HCT116 (cell line): Measurements from ENCODE around the gene CDH26. TPM values are rescaled to one million over a fixed set of nuclear protein-coding genes. Genes with fewer than 3 reads are reported as not detected.

Source experiments
- ATAC-seq: fragments of 200-7000 bp; cut with Tn5 transposase; 2 replicates; pipeline ENCODE4 v1.9.1; 2020; ENCODE audit warnings: mild to moderate bottlenecking, moderate library complexity
- BruUV-seq: library from RNA; stranded (reverse); fragments of 400-500 nt; replicated peaks from 2 replicates; lab custom pipeline; 2021; lab: Mats Ljungman, UMichigan
- CTCF ChIA-PET: fragments of 300-600 bp; sonication (Branson Sonifier 250); formaldehyde crosslinking; loops from one replicate; lab custom pipeline; 2021; ENCODE audit warnings: antibody characterized with exemption; lab: Charles Lee
- POLR2A ChIA-PET: fragments of 300-600, 350-600 bp; sonication (Branson Sonifier 250); formaldehyde crosslinking; loops from one replicate; lab custom pipeline; 2021; ENCODE audit warnings: antibody characterized with exemption; lab: Charles Lee
- RAD21 ChIA-PET, 2 experiments: fragments of 300-600 bp; sonication (Branson Sonifier 250); formaldehyde crosslinking; loops; one replicate each; lab custom pipeline; 2023; ENCODE audit warnings: low total read pairs in 2 of 2; ENCODE audit not compliant: uncharacterized antibody in 2 of 2, unreplicated experiment in 2 of 2, low non-redundant PET in 1 of 2; lab: Charles Lee
- DNase-seq: peaks from one replicate; pipeline ENCODE4 v3.0.0-alpha.2; 2010; ENCODE audit warnings: low read depth, low spot score
- H2AFZ ChIP-seq: fragments of 200-600 bp; shearing (Covaris generic), sonication (generic); 2 replicates; pipeline ENCODE4 v1.6.1; 2017; ENCODE audit warnings: low read depth, mixed run types, mixed read lengths, antibody characterized with exemption, low read length; ENCODE audit not compliant: poor library complexity, severe bottlenecking
- H3K27ac ChIP-seq: 2 replicates; pipeline ENCODE4 v1.5.1; 2012; ENCODE audit warnings: low read depth, low read length
- H3K27me3 ChIP-seq: fragments of 200-600 bp; sonication (generic); 2 replicates; pipeline ENCODE4 v1.6.1; 2016; ENCODE audit warnings: mixed run types, low read length, mixed read lengths; ENCODE audit not compliant: insufficient read depth
- H3K36me3 ChIP-seq, 2 experiments: fragments of 200-500 bp in 1 of 2; fragments of 200-600 bp in 1 of 2; sonication (Bioruptor generic) in 1 of 2; sonication (generic) in 1 of 2; 2 replicates each; pipeline versions ENCODE4 v1.5.1 to v1.6.1; 2014 to 2016; ENCODE audit warnings: low read length in 2 of 2, inconsistent platforms in 1 of 2, mixed read lengths in 1 of 2, mixed run types in 1 of 2; ENCODE audit not compliant: insufficient read depth in 2 of 2, control insufficient read depth in 1 of 2
- H3K4me1 ChIP-seq, 2 experiments: fragments of 200-600 bp in 1 of 2; sonication (generic) in 1 of 2; 2 replicates each; pipeline versions ENCODE4 v1.5.1 to v1.6.1; 2012 to 2017; ENCODE audit warnings: low read length in 2 of 2, inconsistent platforms in 1 of 2, mild to moderate bottlenecking in 1 of 2, mixed read lengths in 1 of 2, mixed run types in 1 of 2, moderate library complexity in 1 of 2; ENCODE audit not compliant: insufficient read depth in 2 of 2, control insufficient read depth in 1 of 2
- H3K4me2 ChIP-seq: fragments of 200-600 bp; sonication (generic); 2 replicates; pipeline ENCODE4 v1.6.1; 2017; ENCODE audit warnings: mixed run types, low read length, mixed read lengths
- H3K4me3 ChIP-seq, 2 experiments: fragments of 200-600 bp in 1 of 2; sonication (generic) in 1 of 2; replicated peaks in 1 of 2; 2 replicates each; pipeline ENCODE4 v1.5.1; 2011 to 2016; ENCODE audit warnings: low read length in 2 of 2, control low read depth in 1 of 2, low read depth in 1 of 2, mild to moderate bottlenecking in 1 of 2, mixed read lengths in 1 of 2, mixed run types in 1 of 2
- H3K79me2 ChIP-seq: fragments of 200-600 bp; sonication (generic); 2 replicates; pipeline ENCODE4 v1.6.1; 2017; ENCODE audit warnings: mild to moderate bottlenecking, mixed run types, low read length, moderate library complexity, mixed read lengths; ENCODE audit not compliant: insufficient read depth
- H3K9ac ChIP-seq: fragments of 200-600 bp; sonication (generic); 2 replicates; pipeline ENCODE4 v1.6.1; 2016; ENCODE audit warnings: low read length, mixed read lengths
- H3K9me2 ChIP-seq: fragments of 200-600 bp; sonication (generic), shearing (Covaris generic); 2 replicates; pipeline ENCODE4 v1.6.1; 2017; ENCODE audit warnings: mixed run types, mild to moderate bottlenecking, moderate library complexity; ENCODE audit not compliant: insufficient read depth
- H3K9me3 ChIP-seq, 2 experiments: fragments of 200-500 bp in 1 of 2; fragments of 200-600 bp in 1 of 2; sonication (Bioruptor generic) in 1 of 2; sonication (generic) in 1 of 2; 2 replicates each; pipeline ENCODE4 v1.6.1; 2014 to 2017; ENCODE audit warnings: low read length in 2 of 2, mixed read lengths in 2 of 2, inconsistent platforms in 1 of 2, low read depth in 1 of 2, mild to moderate bottlenecking in 1 of 2, mixed run types in 1 of 2, moderate library complexity in 1 of 2; ENCODE audit not compliant: control insufficient read depth in 1 of 2, insufficient read depth in 1 of 2
- H4K20me1 ChIP-seq: fragments of 200-600 bp; sonication (generic), shearing (Covaris generic); 2 replicates; pipeline ENCODE4 v1.6.1; 2017; ENCODE audit warnings: mixed run types, mild to moderate bottlenecking, moderate library complexity; ENCODE audit not compliant: insufficient read depth
- CTCF ChIP-seq, 3 experiments: fragments of 200-600 bp in 1 of 3; sonication (generic) in 1 of 3; IDR thresholded peaks in 2 of 3; conservative IDR thresholded peaks in 1 of 3; 2 replicates each; pipeline ENCODE4 v1.5.1; 2012 to 2017; ENCODE audit warnings: low read depth in 2 of 3, low read length in 2 of 3, antibody characterized with exemption in 1 of 3, borderline replicate concordance in 1 of 3, control low read depth in 1 of 3, mild to moderate bottlenecking in 1 of 3, mixed read lengths in 1 of 3, mixed run types in 1 of 3, moderate library complexity in 1 of 3; ENCODE audit not compliant: insufficient read depth in 1 of 3
- EZH2 ChIP-seq: fragments of 200-600 bp; sonication (generic); IDR thresholded peaks from 2 replicates; pipeline ENCODE4 v1.6.1; 2017; ENCODE audit warnings: antibody characterized with exemption, mixed run types
- EZH2phosphoT487 ChIP-seq: fragments of 200-600 bp; IDR thresholded peaks from 2 replicates; pipeline ENCODE4 v1.6.1; 2018; ENCODE audit warnings: antibody characterized with exemption, borderline replicate concordance
- JUND ChIP-seq: IDR thresholded peaks from 2 replicates; pipeline ENCODE4 v1.6.1; 2012
- MAX ChIP-seq: IDR thresholded peaks from 2 replicates; pipeline ENCODE4 v1.6.1; 2012
- POLR2A ChIP-seq: IDR thresholded peaks from 2 replicates; pipeline ENCODE4 v1.7.0; 2011; ENCODE audit warnings: borderline replicate concordance; ENCODE audit not compliant: insufficient read depth, insufficient read length; ENCODE audit errors: extremely low read depth
- RAD21 ChIP-seq: IDR thresholded peaks from 2 replicates; pipeline ENCODE4 v1.6.1; 2012; ENCODE audit warnings: low read depth, mild to moderate bottlenecking
- TCF7L2 ChIP-seq: IDR thresholded peaks from 2 replicates; pipeline ENCODE4 v1.7.0; 2011; ENCODE audit warnings: borderline replicate concordance, inconsistent platforms; ENCODE audit not compliant: insufficient read depth, insufficient read length; ENCODE audit errors: extremely low read depth
- ZFX ChIP-seq: fragments of 450-650 bp; IDR thresholded peaks from 2 replicates; pipeline ENCODE4 v1.6.1; 2017
- intact Hi-C: fragments of 100-400 bp; cut with micrococcal nuclease; formaldehyde crosslinking; loops from 2 replicates; pipeline ENCODE4 v1.10.0; 2022
- total RNA-seq: library from RNA; stranded (reverse); gene quantifications from one replicate; pipeline ENCODE4 v1.2.1, GENCODE V29; 2021; ENCODE audit not compliant: unreplicated experiment
- TF ChIP-seq, protein P1 (sequence below): IDR thresholded peaks from 2 replicates; pipeline ENCODE4 v1.6.1; 2012; ENCODE audit warnings: low read depth

The CDH26 gene
- total RNA-seq, 1 experiment from 2014 or later = 0.34 TPM

- intact Hi-C loops = no loop called here
- peaks cover 0 to 9% of the 10 kb centered on the region in 2 experiments; a peak in 2 of 4 replicates for H3K4me1 ChIP-seq
- H3K27me3 ChIP-seq = no peaks in the 10 kb centered on the region
- H3K79me2 ChIP-seq = no peaks in the 10 kb centered on the region
- BruUV-seq = no TSS peak
- no peak overlapping the region for H3K9ac ChIP-seq
- H3K36me3 ChIP-seq = no peaks in the 10 kb centered on the region
- CTCF ChIA-PET = interaction anchor here (0.7 kb wide), 1 partner anchor 13 kb away, joined by 3 read pairs; no protein-coding TSS in a partner anchor
- RAD21 ChIA-PET = no interaction called here
- H3K4me3 ChIP-seq = no peak overlapping the region
- no peaks in the 10 kb centered on the region for H3K9me3 ChIP-seq
- POLR2A ChIA-PET = no interaction called here
- no peak overlapping the region for H2AFZ ChIP-seq
- H3K4me2 ChIP-seq = no peak overlapping the region
- no peak overlapping the region for H3K27ac ChIP-seq
- H4K20me1 ChIP-seq = no peaks in the 10 kb centered on the region
- DNase-seq (no peak), ATAC-seq (no peak)
- TF ChIP-seq, protein P1, sequence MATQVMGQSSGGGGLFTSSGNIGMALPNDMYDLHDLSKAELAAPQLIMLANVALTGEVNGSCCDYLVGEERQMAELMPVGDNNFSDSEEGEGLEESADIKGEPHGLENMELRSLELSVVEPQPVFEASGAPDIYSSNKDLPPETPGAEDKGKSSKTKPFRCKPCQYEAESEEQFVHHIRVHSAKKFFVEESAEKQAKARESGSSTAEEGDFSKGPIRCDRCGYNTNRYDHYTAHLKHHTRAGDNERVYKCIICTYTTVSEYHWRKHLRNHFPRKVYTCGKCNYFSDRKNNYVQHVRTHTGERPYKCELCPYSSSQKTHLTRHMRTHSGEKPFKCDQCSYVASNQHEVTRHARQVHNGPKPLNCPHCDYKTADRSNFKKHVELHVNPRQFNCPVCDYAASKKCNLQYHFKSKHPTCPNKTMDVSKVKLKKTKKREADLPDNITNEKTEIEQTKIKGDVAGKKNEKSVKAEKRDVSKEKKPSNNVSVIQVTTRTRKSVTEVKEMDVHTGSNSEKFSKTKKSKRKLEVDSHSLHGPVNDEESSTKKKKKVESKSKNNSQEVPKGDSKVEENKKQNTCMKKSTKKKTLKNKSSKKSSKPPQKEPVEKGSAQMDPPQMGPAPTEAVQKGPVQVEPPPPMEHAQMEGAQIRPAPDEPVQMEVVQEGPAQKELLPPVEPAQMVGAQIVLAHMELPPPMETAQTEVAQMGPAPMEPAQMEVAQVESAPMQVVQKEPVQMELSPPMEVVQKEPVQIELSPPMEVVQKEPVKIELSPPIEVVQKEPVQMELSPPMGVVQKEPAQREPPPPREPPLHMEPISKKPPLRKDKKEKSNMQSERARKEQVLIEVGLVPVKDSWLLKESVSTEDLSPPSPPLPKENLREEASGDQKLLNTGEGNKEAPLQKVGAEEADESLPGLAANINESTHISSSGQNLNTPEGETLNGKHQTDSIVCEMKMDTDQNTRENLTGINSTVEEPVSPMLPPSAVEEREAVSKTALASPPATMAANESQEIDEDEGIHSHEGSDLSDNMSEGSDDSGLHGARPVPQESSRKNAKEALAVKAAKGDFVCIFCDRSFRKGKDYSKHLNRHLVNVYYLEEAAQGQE = no peak
- no peak for TF ChIP-seq EZH2phosphoT487
- TF ChIP-seq ZFX = no peak
- TF ChIP-seq RAD21 = no peak
- no peak for TF ChIP-seq POLR2A
- TF ChIP-seq TCF7L2 = no peak
- TF ChIP-seq JUND = no peak
- TF ChIP-seq MAX = no peak
- TF ChIP-seq CTCF (IDR thresholded peaks at IDR 0.05 in 2 of 3, conservative IDR thresholded peaks at IDR 0.05 in 1 of 3; ENCODE audit: borderline replicate concordance in 1 of 3, insufficient read depth in 1 of 3, low read depth in 2 of 3, low read length in 2 of 3) = no peak
- TF ChIP-seq EZH2 = no peak
- H3K9me2 ChIP-seq = no peaks in the 10 kb centered on the region
Measured at GRCh38 chr20:60035486-60035885, 77.3 kb downstream of the CDH26 start.
